HS-27A (cell line): Measurements from ENCODE around the gene GDI2.
"Not testable (repeated sequence)": the region's sequence is repeated elsewhere in the genome, so short reads cannot be mapped to it uniquely, and the experiment has no call there.

ENCODE experiments used
- DNase-seq: peaks from one replicate; pipeline ENCODE4 v3.0.0-alpha.2; 2012; ENCODE audit warnings: low read depth, missing footprints

GDI2 gene

GRCh38 chr10:5827841-5828240 lies 14.6 kb upstream of the GDI2 start:
- DNase-seq = no peak

- DNase-seq = not testable (repeated sequence)
Observed at GRCh38 chr10:5826511-5826910, 13.3 kb upstream of the GDI2 start.

GRCh38 chr10:5818894-5819293 lies 5.7 kb upstream of the GDI2 start:
- DNase-seq = no peak

- no peak for DNase-seq
Observed at GRCh38 chr10:5818048-5818331, 4.8 kb upstream of the GDI2 start.

- no peak for DNase-seq
Observed at GRCh38 chr10:5817322-5818047, 4.3 kb upstream of the GDI2 start.

GRCh38 chr10:5816170-5816569 lies 2.9 kb upstream of the GDI2 start:
- no peak for DNase-seq

GRCh38 chr10:5814110-5815107 lies 1.2 kb upstream of the GDI2 start:
- DNase-seq = no peak

- DNase-seq = no peak
Observed at GRCh38 chr10:5813091-5813340, 218 bp downstream of the GDI2 start.

- no peak for DNase-seq
Observed at GRCh38 chr10:5812283-5813090, 747 bp downstream of the GDI2 start.

- DNase-seq = no peak
Observed at GRCh38 chr10:5811387-5811821, 1.8 kb downstream of the GDI2 start.

GRCh38 chr10:5810225-5810624 lies 3.0 kb downstream of the GDI2 start:
- DNase-seq = no peak

GRCh38 chr10:5809527-5810154 lies 3.6 kb downstream of the GDI2 start:
- DNase-seq = no peak

GRCh38 chr10:5808783-5809392 lies 4.3 kb downstream of the GDI2 start:
- DNase-seq = not testable (repeated sequence)

- no peak for DNase-seq
Observed at GRCh38 chr10:5806745-5807144, 6.5 kb downstream of the GDI2 start.

- DNase-seq = no peak
Observed at GRCh38 chr10:5805711-5806110, 7.5 kb downstream of the GDI2 start.

- DNase-seq = no peak
Observed at GRCh38 chr10:5805260-5805659, 8.0 kb downstream of the GDI2 start.

- DNase-seq = no peak
Observed at GRCh38 chr10:5804386-5804785, 8.8 kb downstream of the GDI2 start.

- DNase-seq = no peak
Observed at GRCh38 chr10:5800782-5801181, 12.5 kb downstream of the GDI2 start.

- DNase-seq = no peak
Observed at GRCh38 chr10:5794236-5794635, 19.0 kb downstream of the GDI2 start.

GRCh38 chr10:5789626-5790025 lies 23.6 kb downstream of the GDI2 start:
- DNase-seq = no peak

GRCh38 chr10:5788969-5789368 lies 24.3 kb downstream of the GDI2 start:
- DNase-seq = no peak

- DNase-seq = no peak
Observed at GRCh38 chr10:5783300-5783699, 29.9 kb downstream of the GDI2 start.
